Esophagus muscularis mucosa (tissue), 4 donors: ENCODE measurements around the gene GTF2I. TPM values are rescaled to one million over a fixed set of nuclear protein-coding genes. Genes with fewer than 3 reads are reported as not detected.
"Not testable (repeated sequence)": the region's sequence is repeated elsewhere in the genome, so short reads cannot be mapped to it uniquely, and the experiment has no call there.

Experiments used
- DNase-seq: peaks from one replicate; pipeline ENCODE4 v3.0.0-alpha.2; 2017; ENCODE audit errors: extremely low spot score
- H3K27ac ChIP-seq, 4 donors: fragments of 200-600 bp; sonication (generic); replicated peaks in 1 of 4; 1 replicate in 3 of 4; 2 replicates in 1 of 4; pipeline ENCODE4 v1.5.1; 2016 to 2019; ENCODE audit warnings: mild to moderate bottlenecking in 1 of 4
- H3K27me3 ChIP-seq, 4 donors: fragments of 200-600 bp; sonication (generic); one replicate each; pipeline versions ENCODE4 v1.5.1 to v1.6.0; 2016 to 2019
- H3K36me3 ChIP-seq, 4 donors: fragments of 200-600 bp; sonication (generic); one replicate each; pipeline ENCODE4 v1.5.1; 2016 to 2019
- H3K4me1 ChIP-seq, 4 donors: fragments of 200-600 bp; sonication (generic); one replicate each; pipeline ENCODE4 v1.5.1; 2016 to 2019
- H3K4me3 ChIP-seq, 4 donors: fragments of 200-600 bp; sonication (generic); 1 replicate in 2 of 4; 2 replicates in 2 of 4; pipeline ENCODE4 v1.5.1; 2016 to 2019; ENCODE audit warnings: mild to moderate bottlenecking in 4 of 4, moderate library complexity in 1 of 4
- H3K9me3 ChIP-seq, 4 donors: fragments of 200-600 bp; sonication (generic); 1 replicate in 3 of 4; 2 replicates in 1 of 4; pipeline ENCODE4 v1.5.1; 2016 to 2019
- WGBS: methylation state at CpG from one replicate; pipeline ENCODE4 v1.1.5; 2018; 5-methylcytosine and 5-hydroxymethylcytosine counted together
- intact Hi-C: fragments of 100-400 bp; cut with DNase I; formaldehyde crosslinking; loops from one replicate; pipeline ENCODE4 v1.15.1; 2023
- total RNA-seq, 4 donors: library from RNA; depleted of rRNA; stranded (reverse); fragments of >200 nt; gene quantifications; one replicate each; pipeline versions ENCODE4 v1.1.0 to v1.2.1, GENCODE V29; 2016
- TF ChIP-seq, protein P1 (sequence below), 3 experiments: fragments of 200-600 bp in 2 of 3; fragments of 450-650 bp in 1 of 3; sonication (generic) in 2 of 3; IDR thresholded peaks; one replicate each; pipeline ENCODE4 v1.5.1; 2017 to 2019; ENCODE audit warnings: antibody characterized with exemption in 3 of 3, mild to moderate bottlenecking in 2 of 3, moderate library complexity in 1 of 3

GTF2I gene
- total RNA-seq, 4 donors from 2014 or later = 101 to 169 (median 136) TPM

DNA sequence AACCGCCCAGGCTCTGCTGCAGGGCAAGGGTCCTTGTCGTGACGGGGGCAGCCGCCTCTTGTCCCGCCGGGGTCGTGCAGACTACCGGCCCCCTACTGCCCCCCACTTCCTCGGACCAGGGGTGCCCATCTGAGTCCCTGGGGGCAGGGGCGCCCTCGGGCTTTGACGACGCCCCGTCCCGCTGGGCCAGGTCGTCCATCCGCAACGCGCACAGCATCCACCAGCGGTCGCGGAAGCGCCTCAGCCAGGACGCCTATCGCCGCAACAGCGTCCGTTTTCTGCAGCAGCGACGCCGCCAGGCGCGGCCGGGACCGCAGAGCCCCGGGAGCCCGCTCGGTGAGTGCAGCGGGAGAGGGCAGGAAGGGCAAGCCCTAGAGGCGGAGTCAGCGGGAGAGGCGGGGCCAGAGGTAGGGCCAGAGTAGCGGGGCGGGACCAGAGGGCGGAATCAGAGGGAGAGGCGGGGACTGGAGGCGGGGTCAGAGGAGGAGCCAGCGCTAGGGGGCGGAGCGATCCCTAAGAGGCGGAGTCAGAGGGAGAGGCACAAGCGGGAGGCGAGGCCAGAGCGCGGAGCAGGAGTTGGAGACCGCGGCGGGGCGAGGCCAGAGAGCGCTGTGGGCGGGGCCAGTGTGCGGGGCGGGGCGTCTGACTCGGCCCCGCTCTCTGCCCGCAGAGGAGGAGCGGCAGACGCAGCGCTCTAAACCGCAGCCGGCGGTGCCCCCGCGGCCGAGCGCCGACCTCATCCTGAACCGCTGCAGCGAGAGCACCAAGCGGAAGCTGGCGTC, 131.0 kb downstream of the GTF2I start:
- Histone ChIP-seq H3K4me3 (peak overlapping the region; percentile 36 to 51 (median 39)), H3K27ac (peak overlapping the region in 2 of 4 donors; percentile 48 to 51)
- H3K27me3 ChIP-seq, H3K36me3 ChIP-seq, intact Hi-C loops, H3K9me3 ChIP-seq, H3K4me1 ChIP-seq: not testable (repeated sequence)
- peak; percentile 97 for DNase-seq
- TF ChIP-seq, protein P1, sequence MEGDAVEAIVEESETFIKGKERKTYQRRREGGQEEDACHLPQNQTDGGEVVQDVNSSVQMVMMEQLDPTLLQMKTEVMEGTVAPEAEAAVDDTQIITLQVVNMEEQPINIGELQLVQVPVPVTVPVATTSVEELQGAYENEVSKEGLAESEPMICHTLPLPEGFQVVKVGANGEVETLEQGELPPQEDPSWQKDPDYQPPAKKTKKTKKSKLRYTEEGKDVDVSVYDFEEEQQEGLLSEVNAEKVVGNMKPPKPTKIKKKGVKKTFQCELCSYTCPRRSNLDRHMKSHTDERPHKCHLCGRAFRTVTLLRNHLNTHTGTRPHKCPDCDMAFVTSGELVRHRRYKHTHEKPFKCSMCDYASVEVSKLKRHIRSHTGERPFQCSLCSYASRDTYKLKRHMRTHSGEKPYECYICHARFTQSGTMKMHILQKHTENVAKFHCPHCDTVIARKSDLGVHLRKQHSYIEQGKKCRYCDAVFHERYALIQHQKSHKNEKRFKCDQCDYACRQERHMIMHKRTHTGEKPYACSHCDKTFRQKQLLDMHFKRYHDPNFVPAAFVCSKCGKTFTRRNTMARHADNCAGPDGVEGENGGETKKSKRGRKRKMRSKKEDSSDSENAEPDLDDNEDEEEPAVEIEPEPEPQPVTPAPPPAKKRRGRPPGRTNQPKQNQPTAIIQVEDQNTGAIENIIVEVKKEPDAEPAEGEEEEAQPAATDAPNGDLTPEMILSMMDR (IDR thresholded peaks at IDR 0.05) = peak in 1 of 3 experiments; percentile 18
- 0% methylated on average over 2 of the region's 82 CpGs for WGBS

GRCh38 chr7:74789200-74789736, 131.8 kb downstream of the GTF2I start:
- H3K36me3 ChIP-seq, H3K27me3 ChIP-seq, H3K4me1 ChIP-seq, H3K4me3 ChIP-seq, H3K27ac ChIP-seq, intact Hi-C loops, H3K9me3 ChIP-seq, DNase-seq: not testable (repeated sequence)
- no CpG with 5 or more reads among the region's 24 CpGs for WGBS

DNA sequence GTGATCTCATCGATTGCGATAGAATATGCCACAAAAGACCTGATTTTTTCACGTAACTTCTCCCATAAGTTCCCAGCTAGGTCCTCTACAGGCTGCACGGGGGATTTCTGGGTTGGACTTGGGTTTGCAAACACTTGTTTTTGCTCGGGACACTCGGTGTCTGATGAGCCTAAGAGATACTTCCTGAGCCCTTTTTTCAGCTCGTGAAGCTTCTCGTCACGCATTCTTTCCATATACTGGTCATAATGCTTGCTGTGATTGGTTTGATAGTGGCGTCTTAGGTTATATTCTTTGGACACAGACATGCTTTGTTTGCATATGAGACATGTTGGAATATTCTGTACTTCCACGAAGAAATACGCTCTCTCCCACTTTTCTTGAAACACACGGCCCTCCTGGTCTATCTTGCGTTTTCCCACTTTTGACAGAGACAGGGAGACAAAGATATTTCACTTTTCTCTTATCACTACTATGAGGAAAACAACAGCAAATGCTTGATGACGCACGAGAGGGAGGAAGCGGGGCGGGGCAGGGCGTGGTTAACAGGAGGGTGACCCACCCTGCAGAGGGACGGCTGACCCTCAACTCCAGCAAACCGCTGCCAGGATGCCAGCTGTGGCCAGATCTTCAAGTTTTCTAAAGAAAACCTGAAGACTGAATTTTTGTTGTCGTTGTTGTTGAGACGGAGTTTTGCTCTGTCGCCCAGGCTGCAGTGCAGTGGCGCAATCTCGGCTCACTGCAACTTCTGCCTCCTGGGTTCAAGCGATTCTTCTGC, 140.5 kb downstream of the GTF2I start:
- H3K36me3 ChIP-seq = not testable (repeated sequence)

DNA sequence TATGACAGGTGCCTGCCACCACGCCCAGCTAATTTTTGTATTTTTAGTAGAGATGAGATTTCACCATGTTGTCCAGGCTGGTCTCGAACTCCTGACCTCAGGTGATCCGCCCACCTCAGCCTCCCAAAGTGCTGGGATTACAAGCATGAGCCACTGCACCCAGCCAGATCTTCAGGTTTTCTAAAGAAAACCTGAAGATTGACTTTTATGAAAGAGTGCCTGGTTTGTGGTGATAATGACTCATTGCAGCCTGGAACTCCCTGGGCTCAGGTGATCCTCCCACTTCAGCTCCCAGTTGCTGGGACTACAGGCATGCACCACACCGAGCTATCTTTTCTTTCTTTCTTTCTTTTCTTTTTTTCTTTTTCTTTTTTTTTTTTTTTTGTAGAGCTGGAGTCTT, 141.1 kb downstream of the GTF2I start:
- H3K4me3 ChIP-seq, DNase-seq, H3K27ac ChIP-seq, H3K9me3 ChIP-seq, H3K36me3 ChIP-seq, intact Hi-C loops, H3K27me3 ChIP-seq, H3K4me1 ChIP-seq: not testable (repeated sequence)
- WGBS = 80% methylated on average over 1 of the region's 4 CpGs

More for the DNA sequence above, 140.5 kb downstream of the GTF2I start:
- H3K27me3 ChIP-seq, H3K4me3 ChIP-seq, DNase-seq, intact Hi-C loops, H3K27ac ChIP-seq, H3K4me1 ChIP-seq, H3K9me3 ChIP-seq: not testable (repeated sequence)
- no CpG with 5 or more reads among the region's 27 CpGs for WGBS

Other genes starting within 250 kb of the GTF2I start
- gene GTF2IRD1, start 203.8 kb upstream of the GTF2I start, total RNA-seq = 10 to 100 TPM; 20.8 to 24.0 (median 22.0) TPM
- gene NCF1, start 116.3 kb downstream of the GTF2I start, total RNA-seq = 1 to 10 TPM; 3.6 to 10.0 (median 5.7) TPM
- gene GTF2IRD2, start 193.9 kb downstream of the GTF2I start, total RNA-seq = 10 to 100 TPM; 14.3 to 29.9 (median 20.4) TPM